HEK293 (cell line): ENCODE results near the gene SLC44A5.

ENCODE experiments used
- CTCF ChIA-PET: fragments of 350-600 bp; formaldehyde crosslinking; extraction: SDS; loops from one replicate; lab custom pipeline; 2021; ENCODE audit warnings: antibody characterized with exemption; lab: Yijun Ruan, JAX
- POLR2A ChIA-PET: fragments of 300-600 bp; formaldehyde crosslinking; extraction: SDS; loops from one replicate; lab custom pipeline; 2020; ENCODE audit warnings: antibody characterized with exemption, inconsistent platforms; lab: Yijun Ruan, JAX
- H3K27ac ChIP-seq: fragments of 200-500 bp; sonication (Bioruptor generic); 2 replicates; pipeline ENCODE4 v1.5.1; 2014; ENCODE audit warnings: low read depth, low read length, control low read depth, inconsistent platforms; ENCODE audit errors: extremely low read depth
- H3K36me3 ChIP-seq, 2 experiments: fragments of 200-500 bp in 1 of 2; sonication (Bioruptor generic) in 1 of 2; 1 replicate in 1 of 2; 2 replicates in 1 of 2; pipeline ENCODE4 v1.5.1; 2014 to 2017; ENCODE audit warnings: inconsistent platforms in 2 of 2, low read length in 2 of 2; ENCODE audit not compliant: control insufficient read depth in 2 of 2, insufficient read depth in 1 of 2
- H3K4me1 ChIP-seq: fragments of 200-500 bp; sonication (Bioruptor generic); 2 replicates; pipeline ENCODE4 v1.5.1; 2014; ENCODE audit warnings: mild to moderate bottlenecking, low read length, inconsistent platforms; ENCODE audit not compliant: control insufficient read depth, insufficient read depth
- H3K4me3 ChIP-seq: 2 replicates; pipeline ENCODE4 v1.5.1; 2011; ENCODE audit warnings: low read depth, mild to moderate bottlenecking, control low read depth, low read length, moderate library complexity
- H3K9me3 ChIP-seq: fragments of 200-500 bp; sonication (Bioruptor generic); 2 replicates; pipeline ENCODE4 v1.5.1; 2014; ENCODE audit warnings: low read depth, low read length, inconsistent platforms; ENCODE audit not compliant: control insufficient read depth, insufficient read depth
- BCL11A ChIP-seq: fragments of 450-650 bp; formaldehyde crosslinking; IDR thresholded peaks from 2 replicates; pipeline ENCODE4 v1.5.1; 2016; ENCODE audit warnings: low read depth, missing biosample characterization, missing genetic modification characterization
- BCL11B ChIP-seq: fragments of 450-650 bp; formaldehyde crosslinking; IDR thresholded peaks from 2 replicates; pipeline ENCODE4 v1.5.1; 2016; ENCODE audit warnings: low read depth, missing biosample characterization, missing genetic modification characterization
- CTCF ChIP-seq: fragments of 450-650 bp; formaldehyde crosslinking; IDR thresholded peaks from 2 replicates; pipeline ENCODE4 v1.5.1; 2016; ENCODE audit warnings: missing biosample characterization, missing genetic modification characterization
- PATZ1 ChIP-seq: fragments of 450-650 bp; formaldehyde crosslinking; IDR thresholded peaks from 2 replicates; pipeline ENCODE4 v1.5.1; 2016; ENCODE audit warnings: missing biosample characterization, missing genetic modification characterization
- TRIM28 ChIP-seq: IDR thresholded peaks from 2 replicates; pipeline ENCODE4 v1.6.1; 2011; ENCODE audit warnings: low read length, control low read depth, borderline replicate concordance
- ZIC2 ChIP-seq: fragments of 450-650 bp; formaldehyde crosslinking; IDR thresholded peaks from 2 replicates; pipeline ENCODE4 v1.5.1; 2016; ENCODE audit warnings: missing biosample characterization, missing genetic modification characterization
- ZNF157 ChIP-seq: fragments of 450-650 bp; formaldehyde crosslinking; IDR thresholded peaks from 2 replicates; pipeline ENCODE4 v1.5.1; 2016; ENCODE audit warnings: missing biosample characterization, missing genetic modification characterization
- ZNF23 ChIP-seq: fragments of 450-650 bp; formaldehyde crosslinking; IDR thresholded peaks from 2 replicates; pipeline ENCODE4 v1.5.1; 2016; ENCODE audit warnings: missing biosample characterization, missing genetic modification characterization, borderline replicate concordance
- ZNF292 ChIP-seq: fragments of 450-650 bp; formaldehyde crosslinking; IDR thresholded peaks from 2 replicates; pipeline ENCODE4 v1.5.1; 2016; ENCODE audit warnings: low read depth, missing biosample characterization, missing genetic modification characterization, borderline replicate concordance
- ZNF416 ChIP-seq: fragments of 450-650 bp; formaldehyde crosslinking; IDR thresholded peaks from 2 replicates; pipeline ENCODE4 v1.5.1; 2016; ENCODE audit warnings: missing biosample characterization, missing genetic modification characterization
- ZNF560 ChIP-seq: fragments of 450-650 bp; formaldehyde crosslinking; IDR thresholded peaks from 2 replicates; pipeline ENCODE4 v1.5.1; 2017; ENCODE audit warnings: missing biosample characterization, missing genetic modification characterization, borderline replicate concordance
- ZNF561 ChIP-seq: fragments of 450-650 bp; IDR thresholded peaks from 2 replicates; pipeline ENCODE4 v1.5.1; 2018; ENCODE audit warnings: missing biosample characterization, missing genetic modification characterization, borderline replicate concordance
- ZNF660 ChIP-seq: fragments of 450-650 bp; IDR thresholded peaks from 2 replicates; pipeline ENCODE4 v1.5.1; 2018; ENCODE audit warnings: missing biosample characterization, mild to moderate bottlenecking, missing genetic modification characterization
- ZNF677 ChIP-seq: fragments of 450-650 bp; IDR thresholded peaks from 2 replicates; pipeline ENCODE4 v1.5.0; 2018; ENCODE audit warnings: missing biosample characterization, mild to moderate bottlenecking, missing genetic modification characterization, moderate library complexity
- ZXDB ChIP-seq: fragments of 450-650 bp; formaldehyde crosslinking; IDR thresholded peaks from 2 replicates; pipeline ENCODE4 v1.5.1; 2016; ENCODE audit warnings: missing biosample characterization, missing genetic modification characterization
- TF ChIP-seq, protein P1 (sequence below): fragments of 450-650 bp; formaldehyde crosslinking; IDR thresholded peaks from 2 replicates; pipeline ENCODE4 v1.5.1; 2016; ENCODE audit warnings: missing biosample characterization, missing genetic modification characterization
- TF ChIP-seq, protein P2 (sequence below): fragments of 450-650 bp; formaldehyde crosslinking; IDR thresholded peaks from 2 replicates; pipeline ENCODE4 v1.5.1; 2016; ENCODE audit warnings: missing biosample characterization, missing genetic modification characterization
- TF ChIP-seq, protein P3 (sequence below): IDR thresholded peaks from 2 replicates; pipeline ENCODE4 v1.6.1; 2011; ENCODE audit warnings: mild to moderate bottlenecking, low read depth, low read length, borderline replicate concordance

Gene SLC44A5

DNA sequence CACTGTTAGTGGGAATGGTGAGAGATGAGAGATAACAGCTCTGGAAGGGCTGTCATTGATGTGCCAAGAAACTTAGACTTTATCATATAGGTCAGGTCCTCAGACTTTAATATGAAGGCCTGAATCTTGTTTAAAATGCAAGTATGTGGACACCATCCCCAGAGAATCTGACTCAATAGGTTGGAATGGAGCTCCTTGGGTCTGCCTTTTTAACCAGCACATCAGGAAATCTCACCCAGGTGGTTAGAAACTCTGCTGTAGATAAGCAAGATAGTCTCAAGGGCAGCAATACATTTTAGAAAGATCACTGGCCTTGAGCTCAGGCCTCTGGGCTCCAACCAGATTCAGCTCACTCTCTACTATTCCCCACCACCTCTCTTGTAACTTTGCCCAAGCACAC, 180.4 kb downstream of the SLC44A5 start:
- TF ChIP-seq ZXDB (tag by site-specific recombination) (no peak), ZIC2 (tag by site-specific recombination) (no peak), ZNF292 (tag by site-specific recombination) (no peak), ZNF677 (tag by site-specific recombination) (no peak), ZNF416 (tag by site-specific recombination) (no peak), BCL11A (tag by site-specific recombination) (no peak), ZNF157 (tag by site-specific recombination) (no peak), ZNF560 (no peak), PATZ1 (tag by site-specific recombination) (no peak)
- TF ChIP-seq, protein P1, sequence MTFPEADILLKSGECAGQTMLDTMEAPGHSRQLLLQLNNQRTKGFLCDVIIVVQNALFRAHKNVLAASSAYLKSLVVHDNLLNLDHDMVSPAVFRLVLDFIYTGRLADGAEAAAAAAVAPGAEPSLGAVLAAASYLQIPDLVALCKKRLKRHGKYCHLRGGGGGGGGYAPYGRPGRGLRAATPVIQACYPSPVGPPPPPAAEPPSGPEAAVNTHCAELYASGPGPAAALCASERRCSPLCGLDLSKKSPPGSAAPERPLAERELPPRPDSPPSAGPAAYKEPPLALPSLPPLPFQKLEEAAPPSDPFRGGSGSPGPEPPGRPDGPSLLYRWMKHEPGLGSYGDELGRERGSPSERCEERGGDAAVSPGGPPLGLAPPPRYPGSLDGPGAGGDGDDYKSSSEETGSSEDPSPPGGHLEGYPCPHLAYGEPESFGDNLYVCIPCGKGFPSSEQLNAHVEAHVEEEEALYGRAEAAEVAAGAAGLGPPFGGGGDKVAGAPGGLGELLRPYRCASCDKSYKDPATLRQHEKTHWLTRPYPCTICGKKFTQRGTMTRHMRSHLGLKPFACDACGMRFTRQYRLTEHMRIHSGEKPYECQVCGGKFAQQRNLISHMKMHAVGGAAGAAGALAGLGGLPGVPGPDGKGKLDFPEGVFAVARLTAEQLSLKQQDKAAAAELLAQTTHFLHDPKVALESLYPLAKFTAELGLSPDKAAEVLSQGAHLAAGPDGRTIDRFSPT (tag by site-specific recombination): no peak
- TF ChIP-seq, protein P2, sequence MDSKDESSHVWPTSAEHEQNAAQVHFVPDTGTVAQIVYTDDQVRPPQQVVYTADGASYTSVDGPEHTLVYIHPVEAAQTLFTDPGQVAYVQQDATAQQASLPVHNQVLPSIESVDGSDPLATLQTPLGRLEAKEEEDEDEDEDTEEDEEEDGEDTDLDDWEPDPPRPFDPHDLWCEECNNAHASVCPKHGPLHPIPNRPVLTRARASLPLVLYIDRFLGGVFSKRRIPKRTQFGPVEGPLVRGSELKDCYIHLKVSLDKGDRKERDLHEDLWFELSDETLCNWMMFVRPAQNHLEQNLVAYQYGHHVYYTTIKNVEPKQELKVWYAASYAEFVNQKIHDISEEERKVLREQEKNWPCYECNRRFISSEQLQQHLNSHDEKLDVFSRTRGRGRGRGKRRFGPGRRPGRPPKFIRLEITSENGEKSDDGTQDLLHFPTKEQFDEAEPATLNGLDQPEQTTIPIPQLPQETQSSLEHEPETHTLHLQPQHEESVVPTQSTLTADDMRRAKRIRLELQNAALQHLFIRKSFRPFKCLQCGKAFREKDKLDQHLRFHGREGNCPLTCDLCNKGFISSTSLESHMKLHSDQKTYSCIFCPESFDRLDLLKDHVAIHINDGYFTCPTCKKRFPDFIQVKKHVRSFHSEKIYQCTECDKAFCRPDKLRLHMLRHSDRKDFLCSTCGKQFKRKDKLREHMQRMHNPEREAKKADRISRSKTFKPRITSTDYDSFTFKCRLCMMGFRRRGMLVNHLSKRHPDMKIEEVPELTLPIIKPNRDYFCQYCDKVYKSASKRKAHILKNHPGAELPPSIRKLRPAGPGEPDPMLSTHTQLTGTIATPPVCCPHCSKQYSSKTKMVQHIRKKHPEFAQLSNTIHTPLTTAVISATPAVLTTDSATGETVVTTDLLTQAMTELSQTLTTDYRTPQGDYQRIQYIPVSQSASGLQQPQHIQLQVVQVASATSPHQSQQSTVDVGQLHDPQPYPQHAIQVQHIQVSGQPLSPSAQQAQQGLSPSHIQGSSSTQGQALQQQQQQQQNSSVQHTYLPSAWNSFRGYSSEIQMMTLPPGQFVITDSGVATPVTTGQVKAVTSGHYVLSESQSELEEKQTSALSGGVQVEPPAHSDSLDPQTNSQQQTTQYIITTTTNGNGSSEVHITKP (tag by site-specific recombination): no peak
- POLR2A ChIA-PET: no interaction called here

GRCh38 chr1:75426688-75427087, 184.2 kb downstream of the SLC44A5 start:
- H3K9me3 ChIP-seq: no peaks in the 10 kb centered on the region
- CTCF ChIA-PET: no interaction called here
- H3K36me3 ChIP-seq: no peaks in the 10 kb centered on the region
- no peak overlapping the region for H3K27ac ChIP-seq
- POLR2A ChIA-PET: no interaction called here
- TF ChIP-seq ZNF660: no peak
- TF ChIP-seq ZNF23 (tag by site-specific recombination): no peak
- no peak for TF ChIP-seq CTCF (tag by site-specific recombination)
- TF ChIP-seq, protein P3, sequence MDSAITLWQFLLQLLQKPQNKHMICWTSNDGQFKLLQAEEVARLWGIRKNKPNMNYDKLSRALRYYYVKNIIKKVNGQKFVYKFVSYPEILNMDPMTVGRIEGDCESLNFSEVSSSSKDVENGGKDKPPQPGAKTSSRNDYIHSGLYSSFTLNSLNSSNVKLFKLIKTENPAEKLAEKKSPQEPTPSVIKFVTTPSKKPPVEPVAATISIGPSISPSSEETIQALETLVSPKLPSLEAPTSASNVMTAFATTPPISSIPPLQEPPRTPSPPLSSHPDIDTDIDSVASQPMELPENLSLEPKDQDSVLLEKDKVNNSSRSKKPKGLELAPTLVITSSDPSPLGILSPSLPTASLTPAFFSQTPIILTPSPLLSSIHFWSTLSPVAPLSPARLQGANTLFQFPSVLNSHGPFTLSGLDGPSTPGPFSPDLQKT: no peak
- TF ChIP-seq TRIM28: no peak
- TF ChIP-seq BCL11B: no peak
- TF ChIP-seq ZNF561 (tag by site-specific recombination): no peak
- TF ChIP-seq, all 188 proteins: peak for 0
- no peak overlapping the region for H3K4me3 ChIP-seq
- no peaks in the 10 kb centered on the region for H3K4me1 ChIP-seq

More for the DNA sequence above, 180.4 kb downstream of the SLC44A5 start:
- Histone ChIP-seq H3K36me3 (no peaks in the 10 kb centered on the region), H3K4me1 (no peaks in the 10 kb centered on the region), H3K4me3 (no peak overlapping the region), H3K9me3 (no peaks in the 10 kb centered on the region), H3K27ac (no peak overlapping the region)
- CTCF ChIA-PET: interaction anchor here (0.5 kb wide), 1 partner anchor 10 kb away, joined by 3 read pairs; no protein-coding TSS in a partner anchor
